Fibroblast of the conjunctiva (primary cell): Measurements from ENCODE around the gene RASGRF1.

ENCODE experiments used
- DNase-seq: peaks from one replicate; pipeline ENCODE4 v3.0.0-alpha.2; 2010; ENCODE audit warnings: low read depth

RASGRF1 gene

DNA sequence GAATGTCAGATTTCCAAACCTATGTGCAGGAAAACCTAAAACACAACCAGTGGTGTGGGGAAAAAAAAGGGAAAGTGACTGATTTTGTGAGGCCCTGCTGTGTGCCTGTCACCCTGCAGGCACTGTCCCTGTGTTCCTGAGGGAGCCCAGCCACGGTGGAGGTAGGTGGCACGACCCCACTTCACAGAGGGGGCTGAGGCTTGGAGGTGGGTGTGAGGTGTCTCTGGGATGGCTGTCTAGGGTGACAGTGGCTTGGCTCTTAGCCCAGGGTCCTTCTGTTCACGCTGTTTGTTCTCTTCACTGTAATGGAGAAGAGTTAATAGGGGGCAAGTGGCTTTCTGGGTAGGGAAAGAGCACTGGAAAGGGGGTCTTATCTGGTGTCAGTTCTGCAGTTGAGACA, 22.6 kb downstream of the RASGRF1 start:
- no peak for DNase-seq

DNA sequence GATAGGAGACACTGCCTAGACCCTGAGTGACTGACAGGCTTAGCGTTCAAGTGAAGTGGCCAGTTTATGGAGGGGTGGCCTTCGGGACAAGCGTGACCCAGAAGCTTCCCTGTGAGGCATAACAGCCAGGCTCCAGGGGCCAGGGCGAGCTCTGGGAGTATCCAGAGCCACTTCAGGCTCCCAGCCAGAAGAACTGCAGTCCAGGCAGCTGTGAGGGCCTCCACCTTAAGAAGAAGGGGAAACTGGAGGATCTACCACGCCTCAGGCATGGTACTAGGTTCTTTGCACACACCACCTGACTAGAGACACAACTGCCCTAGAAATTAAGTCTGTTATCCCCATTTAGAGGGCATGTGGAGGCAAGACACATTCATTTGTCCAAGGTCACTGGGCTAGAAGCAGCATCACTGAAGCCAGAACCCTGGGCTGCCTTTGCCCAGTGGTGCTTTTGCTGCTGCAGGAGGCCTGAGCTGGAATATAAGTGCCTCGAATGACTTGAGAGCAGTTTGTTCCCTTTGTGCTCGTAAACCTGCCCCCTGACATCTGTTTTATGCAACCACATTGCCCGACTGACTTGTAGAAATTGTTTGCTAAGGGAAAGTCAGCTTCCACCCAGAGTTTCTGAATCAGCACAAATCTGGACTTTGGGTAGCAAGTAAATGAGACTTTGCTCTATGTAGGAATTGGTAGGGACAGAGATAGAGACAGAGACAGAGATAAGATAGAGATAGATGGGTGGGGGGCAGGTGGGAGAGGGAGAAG, 23.3 kb downstream of the RASGRF1 start:
- no peak for DNase-seq

DNA sequence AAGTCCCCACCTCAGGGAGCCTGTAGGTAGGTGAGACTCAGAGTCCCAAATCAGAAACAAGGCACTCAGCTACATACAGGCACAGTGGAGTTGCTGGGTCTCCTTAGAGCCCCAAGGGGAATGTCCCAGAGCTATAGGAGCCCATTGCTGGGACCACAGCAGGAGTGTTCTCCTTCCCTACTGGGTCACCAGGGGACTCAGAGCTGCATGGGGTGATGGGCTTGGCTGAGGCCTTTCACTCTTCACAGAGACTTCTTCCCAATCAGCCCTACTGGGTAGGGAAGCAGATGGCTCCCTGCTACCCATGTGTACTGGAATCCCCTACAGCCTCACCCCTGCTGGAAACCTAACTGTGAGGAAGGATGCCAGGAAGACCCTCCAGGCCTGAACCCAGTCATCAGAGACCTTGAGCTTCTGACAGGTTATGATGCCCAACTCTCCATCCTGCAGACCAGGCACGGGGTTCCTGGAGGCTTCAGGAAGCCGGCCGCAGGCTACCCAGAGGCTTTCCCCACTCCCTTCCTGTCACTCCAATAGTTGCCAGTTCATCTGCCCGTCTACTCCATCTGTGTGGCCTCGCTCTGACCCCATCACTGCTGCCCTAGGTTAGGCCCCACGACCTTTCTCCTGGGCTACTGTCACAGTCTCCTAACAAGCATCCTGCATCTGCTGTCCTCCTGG, 24.0 kb downstream of the RASGRF1 start:
- no peak for DNase-seq

DNA sequence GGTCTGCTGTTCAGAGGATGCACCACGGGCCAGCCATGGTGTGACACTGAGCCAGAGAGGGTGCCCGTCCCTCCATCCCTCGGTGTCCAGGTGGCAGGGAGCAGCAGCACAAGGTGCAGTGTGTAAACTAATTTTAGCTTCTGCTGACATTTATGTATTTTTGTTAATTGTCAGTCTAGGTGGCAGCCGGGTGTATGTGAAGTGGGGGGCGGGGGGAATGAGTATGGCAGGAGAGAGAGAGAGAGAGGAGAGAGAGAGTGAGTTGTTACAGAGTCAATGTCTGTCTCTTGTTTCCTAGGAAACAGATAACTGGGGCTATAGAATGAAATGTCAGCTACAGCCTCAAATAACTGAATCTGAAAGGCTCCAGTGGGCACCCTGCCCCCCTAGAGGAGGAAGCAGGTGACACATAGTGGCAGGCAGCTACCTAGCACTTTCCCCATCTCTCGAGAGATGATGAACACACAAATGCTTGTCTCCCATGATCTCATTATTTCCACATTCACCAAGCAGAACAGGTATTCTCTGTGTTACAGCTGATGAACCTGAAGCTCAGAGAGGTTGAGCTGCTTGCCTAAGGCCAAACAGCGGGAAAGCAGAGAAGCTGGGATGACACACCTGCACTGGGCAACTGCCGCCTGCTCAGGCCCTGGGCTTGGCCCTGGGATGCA, 24.7 kb downstream of the RASGRF1 start:
- no peak for DNase-seq

DNA sequence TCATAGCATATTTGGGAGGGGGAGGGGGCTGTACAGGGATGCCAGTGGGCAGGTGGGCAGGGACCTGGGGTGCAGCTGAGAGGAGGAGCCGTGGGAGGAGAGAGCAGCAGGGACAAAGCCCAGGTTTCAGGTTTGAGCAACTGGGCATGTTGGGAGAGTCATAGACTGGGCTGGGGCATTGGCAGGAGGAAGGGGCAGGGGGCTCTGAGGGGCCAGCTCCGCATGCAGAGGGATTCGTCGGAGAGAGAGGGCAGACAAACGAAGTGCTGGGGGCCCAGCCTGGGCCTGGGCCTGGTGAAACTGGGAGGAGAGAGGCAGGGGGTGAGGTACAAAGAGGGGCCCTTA, 25.2 kb downstream of the RASGRF1 start:
- DNase-seq: no peak

DNA sequence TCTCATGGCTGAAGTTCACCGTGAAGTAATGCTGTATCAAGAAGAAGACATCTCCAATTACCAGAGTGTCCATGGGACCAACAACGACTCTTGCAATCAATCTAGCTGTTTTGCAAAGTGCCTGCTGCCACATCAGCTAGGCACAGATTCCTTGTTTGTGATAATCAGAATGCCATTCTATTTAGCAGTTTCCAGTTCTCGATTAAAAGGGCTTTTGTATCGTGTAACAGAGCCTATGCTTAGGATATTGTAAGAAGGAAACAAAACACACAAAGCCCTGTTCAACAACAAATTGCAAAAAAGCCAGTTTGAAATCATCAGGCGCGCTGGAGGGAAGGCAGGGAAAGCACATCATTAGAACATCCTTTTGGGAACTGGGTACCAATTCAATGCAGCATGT, 26.1 kb downstream of the RASGRF1 start:
- DNase-seq: no peak

DNA sequence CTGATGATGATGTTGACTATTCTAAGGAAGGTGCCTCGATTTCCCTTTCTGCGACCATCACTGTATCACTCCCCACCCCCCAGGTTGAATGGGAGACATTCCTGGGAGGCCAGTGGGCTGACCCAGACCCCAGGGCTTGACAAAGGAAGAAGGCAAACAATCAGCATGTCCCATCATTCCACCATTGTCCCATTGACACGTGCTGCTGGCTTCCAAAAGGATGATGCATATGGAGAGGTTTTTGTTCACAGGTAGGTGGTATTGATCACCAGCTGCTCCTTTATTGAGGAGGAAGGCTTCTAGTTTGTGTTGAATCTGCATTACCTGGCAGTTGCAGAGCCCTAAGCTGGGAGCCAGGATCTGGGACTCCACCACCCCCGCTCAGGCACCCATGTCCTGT, 30.4 kb downstream of the RASGRF1 start:
- no peak for DNase-seq

DNA sequence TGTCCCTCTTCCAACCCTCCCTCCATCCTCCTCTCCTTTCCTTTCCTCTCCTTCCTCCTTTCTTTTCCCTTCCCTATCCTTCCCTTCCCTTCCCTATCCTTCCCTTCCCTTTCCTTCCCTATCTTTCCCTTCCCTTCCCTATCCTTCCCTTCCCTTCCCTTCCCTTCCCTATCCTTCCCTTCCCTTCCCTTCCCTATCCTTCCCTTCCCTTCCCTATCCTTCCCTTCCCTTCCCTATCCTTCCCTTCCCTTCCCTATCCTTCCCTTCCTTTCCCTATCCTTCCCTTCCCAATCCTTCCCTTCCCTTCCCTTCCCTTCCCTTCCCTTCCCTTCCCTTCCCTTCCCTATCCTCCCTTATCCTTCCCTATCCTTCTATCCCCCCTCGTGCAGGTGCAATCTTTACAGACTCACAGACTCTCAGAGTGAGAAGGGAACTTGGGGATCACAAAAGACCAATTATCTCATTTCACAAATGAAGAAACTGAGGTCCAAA, 31.5 kb downstream of the RASGRF1 start:
- no peak for DNase-seq

DNA sequence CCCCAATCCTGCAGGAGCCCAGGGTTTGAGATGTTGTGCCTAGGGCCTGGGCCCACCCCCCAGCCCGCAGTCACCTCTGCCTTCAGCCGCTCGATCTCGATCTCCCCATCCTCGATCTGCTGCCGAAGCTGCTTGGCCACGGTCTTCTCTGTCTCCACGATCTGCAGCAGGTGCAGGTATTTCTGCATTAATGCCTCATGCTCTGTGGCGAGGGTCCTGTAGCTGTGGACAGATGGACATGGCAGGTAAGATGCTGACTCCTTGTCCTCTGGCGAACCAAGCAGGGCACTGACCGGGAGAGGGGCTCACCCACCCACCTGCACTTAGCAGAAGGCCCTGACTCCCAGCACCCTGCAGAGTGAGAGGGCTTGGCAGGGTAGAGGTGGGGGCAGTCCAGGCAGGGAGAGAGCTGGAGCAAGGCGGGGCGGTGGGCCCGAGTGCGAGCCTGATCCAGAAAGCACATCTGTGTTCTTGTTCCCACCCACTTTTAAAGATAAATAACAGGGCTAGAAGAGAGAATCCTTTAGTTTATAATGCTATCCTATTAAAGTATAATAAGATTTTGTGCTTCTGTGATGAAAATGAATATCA, 32.2 kb downstream of the RASGRF1 start:
- no peak for DNase-seq

DNA sequence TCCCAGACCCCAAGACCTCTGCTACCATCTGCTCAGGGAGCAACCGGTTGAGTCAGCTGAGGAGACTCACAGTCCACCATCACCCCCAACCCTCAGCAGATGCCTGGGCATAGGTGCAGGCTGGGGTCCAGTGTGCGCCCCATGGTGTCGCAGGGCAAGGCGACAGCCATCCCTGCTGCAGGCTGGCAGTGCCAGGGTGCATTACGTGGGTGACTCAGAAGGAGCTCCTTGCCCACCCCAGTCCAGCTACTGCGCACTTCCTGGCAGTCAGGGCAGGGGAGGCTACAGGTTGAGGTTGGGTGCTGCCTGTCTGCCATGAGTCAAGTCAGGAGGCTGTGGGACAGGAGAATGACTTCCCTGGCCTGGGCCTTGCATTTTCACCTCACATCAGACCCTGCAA, 33.5 kb downstream of the RASGRF1 start:
- DNase-seq: no peak

DNA sequence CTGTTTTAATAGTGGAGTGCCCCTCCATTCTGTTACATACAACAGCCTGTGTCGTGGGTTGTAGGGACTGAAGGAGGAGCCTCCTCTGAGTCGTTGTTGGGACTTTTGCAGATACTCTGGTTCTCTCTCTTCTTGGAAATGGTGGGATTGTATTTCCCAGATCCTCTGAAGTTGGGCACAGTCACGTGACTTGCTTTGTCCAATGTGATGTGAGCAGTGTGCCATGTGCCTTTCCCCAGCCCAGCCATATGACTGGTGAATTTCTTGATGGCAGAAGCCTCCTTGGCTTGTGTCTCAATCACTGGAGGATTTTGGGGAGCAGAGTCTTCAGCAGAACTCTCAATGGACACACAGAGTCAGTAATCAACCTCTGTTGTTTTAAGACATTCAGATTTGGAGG, 36.2 kb downstream of the RASGRF1 start:
- no peak for DNase-seq

DNA sequence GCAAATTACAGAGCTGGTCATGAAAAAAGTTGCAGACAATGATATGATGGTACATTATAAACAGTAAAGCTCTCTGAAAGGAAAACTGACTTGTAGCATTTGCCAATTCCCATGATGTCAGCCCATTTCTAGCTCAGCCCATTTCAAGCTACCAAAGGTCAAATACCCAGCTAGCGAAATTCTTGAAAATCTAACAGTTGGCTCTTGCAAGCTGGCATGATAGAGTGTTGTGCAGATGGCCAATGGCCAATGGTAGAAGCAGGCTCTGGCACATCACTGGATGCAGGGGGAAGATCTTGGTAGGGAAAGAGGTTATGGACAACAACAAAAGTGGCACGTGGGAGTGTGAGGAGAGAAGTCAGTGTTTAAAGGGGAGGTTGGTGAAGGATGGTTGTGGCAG, 36.7 kb downstream of the RASGRF1 start:
- DNase-seq: no peak

DNA sequence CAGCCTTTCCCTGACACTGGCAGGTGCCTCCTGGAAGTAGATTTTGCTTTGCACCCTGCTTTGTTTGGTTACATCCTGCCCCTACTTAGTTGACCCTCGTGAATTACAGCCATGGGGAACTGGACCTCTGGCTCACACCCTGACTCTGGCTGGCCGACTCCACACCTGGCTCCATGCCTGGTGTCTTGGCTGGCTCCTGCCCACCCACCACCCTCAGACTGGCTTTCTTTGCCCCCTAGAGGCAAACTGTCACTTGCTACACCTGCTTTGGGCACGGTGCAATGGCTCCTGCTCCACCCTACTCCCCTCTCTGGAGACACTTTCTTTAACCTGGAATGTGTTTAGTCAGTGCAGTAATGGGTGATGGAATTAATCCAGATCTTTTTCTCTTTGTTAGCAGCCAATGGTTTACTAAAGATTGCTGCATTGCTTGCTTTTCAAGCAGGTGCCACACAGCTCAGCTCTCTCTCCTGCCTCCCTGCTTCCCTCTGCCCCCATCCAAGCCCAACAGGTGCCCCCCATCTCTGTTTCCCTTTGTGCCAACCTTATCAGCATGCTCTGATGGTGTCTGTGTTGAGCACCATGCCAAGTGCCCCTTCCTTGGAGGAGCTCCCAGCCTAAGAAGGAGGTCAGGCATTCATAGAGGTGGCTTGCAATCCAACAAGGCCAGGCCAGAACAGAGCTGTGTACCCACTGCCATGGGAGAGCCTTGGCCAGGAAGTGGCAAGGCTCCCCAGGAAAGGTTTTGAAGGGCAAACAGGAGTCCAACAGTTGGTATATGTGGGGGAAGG, 38.4 kb downstream of the RASGRF1 start:
- no peak for DNase-seq

DNA sequence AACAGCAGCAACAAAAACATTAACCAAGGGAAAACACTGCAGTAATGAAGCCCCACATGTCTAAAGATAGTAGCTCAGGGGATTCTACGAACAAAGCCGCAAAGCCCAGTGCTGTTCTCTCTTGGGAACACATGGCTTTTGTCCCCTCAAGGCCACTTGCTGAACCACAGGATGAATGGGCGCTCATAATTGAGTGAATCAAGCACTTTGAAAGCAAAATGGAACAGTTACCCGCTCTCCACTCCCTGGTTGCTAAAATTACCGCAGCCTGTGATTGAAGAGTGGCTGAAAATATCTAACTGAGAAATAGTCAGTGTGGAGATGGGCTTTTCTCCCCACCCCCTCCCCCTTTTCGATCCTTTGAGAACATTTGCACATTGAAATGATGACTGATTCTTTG, 39.6 kb downstream of the RASGRF1 start:
- DNase-seq: no peak

DNA sequence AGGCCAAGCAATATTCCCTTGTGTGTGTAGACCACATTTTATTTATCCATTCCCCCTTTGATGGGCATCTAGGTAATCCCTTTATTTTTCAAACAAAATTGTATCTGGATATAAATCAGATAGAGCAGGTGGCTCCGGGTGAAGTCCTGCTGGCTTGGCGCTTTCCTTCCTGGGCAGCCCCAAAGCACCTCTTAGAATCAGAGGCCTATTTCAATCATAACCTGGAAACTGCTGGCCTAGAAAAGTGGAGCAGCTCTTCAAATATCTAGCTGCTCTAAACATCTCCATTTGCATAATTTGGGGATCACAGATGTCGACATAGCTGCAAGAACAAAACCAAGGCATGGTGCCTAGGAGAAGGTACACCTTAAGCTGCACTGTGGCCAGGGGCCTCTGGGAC, 40.2 kb downstream of the RASGRF1 start:
- DNase-seq: no peak

DNA sequence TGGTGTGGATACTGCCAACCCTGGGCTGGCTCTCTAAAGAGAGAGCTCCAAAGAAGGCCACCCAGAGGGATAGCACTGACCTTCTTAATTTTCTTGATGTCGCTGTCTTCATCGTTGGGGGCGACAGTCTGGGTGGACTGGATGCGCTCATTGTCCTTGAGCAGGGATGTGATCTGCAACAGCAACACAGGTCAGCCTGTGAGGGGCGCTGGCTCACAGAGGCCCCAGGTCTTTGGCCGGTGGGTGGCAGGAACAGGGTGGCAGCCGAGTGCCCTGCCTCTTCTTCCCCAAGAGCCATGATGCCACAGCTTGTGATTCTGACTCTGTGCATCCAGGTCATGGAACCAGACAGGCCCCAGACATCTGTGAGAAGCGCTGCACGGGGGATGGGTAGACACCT, 41.2 kb downstream of the RASGRF1 start:
- no peak for DNase-seq

DNA sequence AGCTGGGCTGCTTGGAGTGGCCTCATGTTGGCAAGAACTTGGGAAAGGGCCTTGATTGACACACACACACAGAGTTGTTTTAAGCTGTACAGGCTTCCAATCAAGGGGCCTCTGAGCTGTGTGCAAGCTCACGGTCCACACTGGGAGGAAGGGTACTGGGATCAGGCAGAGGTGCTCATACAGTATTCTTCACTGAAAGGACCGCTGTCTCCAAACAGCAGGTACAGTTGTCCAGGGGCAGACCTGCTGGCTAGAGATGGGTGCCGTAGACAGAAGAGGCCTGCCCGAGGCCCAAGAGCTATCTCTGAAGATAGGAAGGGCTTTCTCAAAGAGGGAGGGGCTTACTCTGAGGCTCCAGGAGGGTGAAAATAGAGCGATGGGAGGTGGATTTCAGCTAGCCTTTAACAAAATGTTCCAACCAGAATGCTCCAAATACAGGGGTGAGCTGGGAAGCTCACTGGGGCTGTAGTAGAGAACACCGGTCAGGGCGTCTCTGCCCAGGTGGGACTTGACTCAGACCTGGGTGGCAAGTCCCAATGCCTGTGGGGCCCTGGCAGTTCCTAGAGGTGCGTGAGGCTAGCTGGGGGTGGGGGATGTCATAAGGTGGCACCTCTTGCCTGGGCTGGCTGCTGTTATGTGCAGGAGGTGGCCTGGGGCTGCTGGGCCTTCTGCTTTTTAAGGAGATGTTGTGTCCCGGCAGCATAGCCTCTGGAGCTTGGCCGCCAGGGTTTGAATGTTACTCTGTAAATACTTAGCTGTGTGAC, 42.7 kb downstream of the RASGRF1 start:
- DNase-seq: no peak

DNA sequence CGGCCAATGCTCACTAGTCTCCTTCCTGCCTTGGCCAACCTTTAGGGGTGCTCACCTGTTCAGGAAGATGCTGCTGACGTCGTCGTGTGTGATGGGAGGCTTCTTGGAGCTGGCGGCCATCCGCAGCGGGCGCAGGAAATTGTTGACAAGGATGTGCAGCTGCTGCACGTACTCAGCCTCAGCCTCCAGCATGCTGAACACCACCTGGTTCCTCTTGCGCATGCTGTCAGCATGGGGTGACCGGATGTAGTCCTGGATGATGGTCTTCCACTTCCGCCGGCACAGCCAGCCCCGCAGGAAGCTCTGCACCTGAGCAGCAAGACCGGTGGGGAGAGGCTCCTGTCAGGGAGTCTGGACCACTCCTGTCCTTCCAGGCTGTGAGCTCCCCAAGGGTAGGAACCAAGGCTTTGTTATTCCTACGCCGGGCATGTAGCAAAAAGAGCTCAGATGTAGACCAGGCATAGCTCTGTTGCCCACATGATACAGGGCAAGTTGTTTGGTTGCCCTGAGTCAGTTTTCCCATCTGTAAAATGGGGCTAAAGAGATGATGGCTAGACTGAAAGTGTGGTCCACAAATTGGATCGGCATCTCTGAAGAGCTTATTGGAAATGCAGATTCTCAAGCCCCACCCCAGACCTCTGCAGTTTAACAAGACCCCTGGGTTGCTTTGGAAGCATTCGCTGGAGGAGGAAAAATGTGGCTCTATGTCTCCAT, 43.7 kb downstream of the RASGRF1 start:
- no peak for DNase-seq

DNA sequence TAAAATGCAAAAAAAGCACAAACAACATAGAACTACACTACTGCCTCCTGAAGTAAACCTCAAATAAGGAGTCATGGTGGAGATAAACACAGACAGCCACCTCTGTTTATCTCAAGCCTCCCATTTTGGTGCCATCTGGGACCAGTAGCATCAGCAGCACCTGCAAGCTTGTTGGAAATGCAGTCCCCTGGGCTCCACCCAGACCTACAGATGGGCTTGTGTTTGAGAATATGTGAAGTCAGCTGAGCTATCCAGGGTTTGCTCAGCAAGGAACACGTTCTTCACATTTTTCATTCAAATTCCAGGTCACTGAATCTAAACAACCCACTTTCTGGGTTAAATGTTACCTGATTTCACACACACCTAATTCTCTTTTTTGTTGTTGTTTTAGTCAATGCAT, 45.5 kb downstream of the RASGRF1 start:
- no peak for DNase-seq

DNA sequence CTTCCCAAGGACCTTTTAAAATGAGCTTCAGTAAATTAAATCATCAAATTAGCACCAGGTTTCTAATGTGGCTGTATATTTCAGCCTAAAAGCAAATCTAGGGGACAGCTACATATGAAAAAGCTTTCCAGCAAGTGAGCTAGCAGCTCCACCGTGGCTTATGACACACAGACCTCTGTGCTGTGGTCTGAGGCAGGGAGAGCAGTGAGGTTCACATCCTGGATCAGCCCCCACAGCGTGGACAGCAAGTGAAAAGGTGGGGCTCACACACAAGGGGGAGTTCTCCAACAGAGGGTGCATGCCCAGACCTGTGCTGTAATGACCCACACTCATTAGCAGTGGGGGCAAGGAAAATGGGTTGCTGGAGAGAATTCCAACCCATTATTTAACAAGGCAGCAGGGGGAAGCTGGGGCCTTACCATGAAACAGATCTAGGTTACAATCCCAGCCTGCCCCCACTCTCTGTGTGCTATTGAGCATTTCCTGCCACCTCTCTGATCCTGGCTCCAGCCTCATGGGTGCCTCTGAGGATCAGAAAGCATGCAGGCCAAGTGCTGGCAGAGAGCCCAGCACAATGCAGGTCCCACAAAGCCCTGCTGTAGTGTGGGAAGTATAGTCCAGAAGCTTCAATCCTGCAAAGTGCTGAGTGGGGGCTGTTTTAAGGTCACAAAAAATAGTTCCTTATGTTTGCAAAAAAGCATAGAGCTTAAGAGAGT, 48.2 kb downstream of the RASGRF1 start:
- no peak for DNase-seq
